Activated CD8-positive, alpha-beta memory T cell treated with anti-CD3 and anti-CD28 coated beads, Interleukin-2, amount 10 ng/mL, durations not matched to agents 7 days and 5 days (primary cell): ENCODE data around the gene NUDT1. TPM values are rescaled to one million over a fixed set of nuclear protein-coding genes. Genes with fewer than 3 reads are reported as not detected.

Experiments
- ATAC-seq: fragments of 150-1000 bp; cut with Tn5 transposase; one replicate; pipeline ENCODE4 v1.10.0; 2021; ENCODE audit warnings: moderate library complexity
- CTCF ChIA-PET: fragments of 350-600 bp; sonication (Branson Sonifier 250); formaldehyde crosslinking; loops from one replicate; lab custom pipeline; 2021; ENCODE audit warnings: antibody characterized with exemption; lab: Charles Lee
- DNase-seq: peaks from one replicate; pipeline ENCODE4 v3.0.0-alpha.2; 2020
- H3K27ac Mint-ChIP-seq: one replicate; pipeline ENCODE4 v1.8.0; 2021; ENCODE audit warnings: mild to moderate bottlenecking, mixed read lengths
- H3K27me3 Mint-ChIP-seq: one replicate; pipeline ENCODE4 v1.8.0; 2021; ENCODE audit warnings: mixed read lengths
- H3K36me3 Mint-ChIP-seq: one replicate; pipeline ENCODE4 v1.8.0; 2021; ENCODE audit warnings: mild to moderate bottlenecking, mixed read lengths
- H3K4me1 Mint-ChIP-seq: one replicate; pipeline ENCODE4 v1.8.0; 2021; ENCODE audit warnings: mixed read lengths
- H3K4me3 Mint-ChIP-seq: one replicate; pipeline ENCODE4 v1.8.0; 2021; ENCODE audit warnings: mild to moderate bottlenecking, moderate library complexity, mixed read lengths
- H3K9me3 Mint-ChIP-seq: one replicate; pipeline ENCODE4 v1.8.0; 2022; ENCODE audit warnings: low read depth, mixed read lengths
- total RNA-seq, 2 experiments: library from RNA; stranded (reverse); gene quantifications; one replicate each; pipeline ENCODE4 v1.2.3, GENCODE V29; 2021

The NUDT1 gene
- total RNA-seq, 2 experiments from 2014 or later: 85.7 to 105 TPM

- Mint-ChIP-seq H3K9me3 (no peaks in the 10 kb centered on the region), H3K4me1 (no peaks in the 10 kb centered on the region), H3K4me3 (no peak overlapping the region), H3K27ac (no peak overlapping the region), H3K27me3 (no peaks in the 10 kb centered on the region), H3K36me3 (no peaks in the 10 kb centered on the region)
- DNase-seq (no peak), ATAC-seq (no peak)
- CTCF ChIA-PET: no interaction called here
Measured at GRCh38 chr7:2278026-2278425, 36.0 kb downstream of the NUDT1 start.

- CTCF ChIA-PET: interaction anchor here (0.7 kb wide), 1 partner anchor 187 kb away, joined by 4 read pairs; no protein-coding TSS in a partner anchor
- H3K9me3 Mint-ChIP-seq: no peaks in the 10 kb centered on the region
- no peaks in the 10 kb centered on the region for H3K27me3 Mint-ChIP-seq
Measured at GRCh38 chr7:2279896-2280295, 37.9 kb downstream of the NUDT1 start.

GRCh38 chr7:2280424-2280823, 38.4 kb downstream of the NUDT1 start:
- DNase-seq: no peak
- Mint-ChIP-seq H3K4me3 (no peak overlapping the region), H3K27ac (no peak overlapping the region), H3K36me3 (no peaks in the 10 kb centered on the region), H3K4me1 (no peaks in the 10 kb centered on the region), H3K27me3 (no peaks in the 10 kb centered on the region), H3K9me3 (no peaks in the 10 kb centered on the region)
- no peak for ATAC-seq
- CTCF ChIA-PET: interaction anchor here (0.7 kb wide), 2 partner anchors 187 to 674 kb away, joined by 3 to 4 read pairs; no protein-coding TSS in a partner anchor

More at GRCh38 chr7:2279896-2280295, 37.9 kb downstream of the NUDT1 start:
- Mint-ChIP-seq H3K4me3 (no peak overlapping the region), H3K27ac (no peak overlapping the region), H3K36me3 (no peaks in the 10 kb centered on the region), H3K4me1 (no peaks in the 10 kb centered on the region)
- no peak for ATAC-seq
- no peak for DNase-seq

- Mint-ChIP-seq H3K9me3 (no peaks in the 10 kb centered on the region), H3K27ac (no peak overlapping the region), H3K4me3 (no peak overlapping the region), H3K36me3 (no peaks in the 10 kb centered on the region), H3K27me3 (no peaks in the 10 kb centered on the region), H3K4me1 (no peaks in the 10 kb centered on the region)
- ATAC-seq: no peak
- CTCF ChIA-PET: no interaction called here
- no peak for DNase-seq
Measured at GRCh38 chr7:2281541-2281940, 39.5 kb downstream of the NUDT1 start.

GRCh38 chr7:2282185-2282751, 40.2 kb downstream of the NUDT1 start:
- Mint-ChIP-seq H3K4me1 (no peaks in the 10 kb centered on the region), H3K9me3 (no peaks in the 10 kb centered on the region), H3K27me3 (no peaks in the 10 kb centered on the region), H3K36me3 (no peaks in the 10 kb centered on the region), H3K27ac (no peak overlapping the region), H3K4me3 (no peak overlapping the region)
- ATAC-seq (no peak), DNase-seq (no peak)
- CTCF ChIA-PET: no interaction called here

GRCh38 chr7:2283074-2283473, 41.0 kb downstream of the NUDT1 start:
- DNase-seq: no peak
- CTCF ChIA-PET: no interaction called here
- Mint-ChIP-seq H3K4me1 (no peaks in the 10 kb centered on the region), H3K27me3 (no peaks in the 10 kb centered on the region), H3K9me3 (no peaks in the 10 kb centered on the region), H3K36me3 (no peaks in the 10 kb centered on the region), H3K4me3 (no peak overlapping the region), H3K27ac (no peak overlapping the region)
- ATAC-seq: no peak

GRCh38 chr7:2287745-2288144, 45.7 kb downstream of the NUDT1 start:
- Mint-ChIP-seq H3K4me1 (no peaks in the 10 kb centered on the region), H3K36me3 (no peaks in the 10 kb centered on the region), H3K27ac (no peak overlapping the region), H3K27me3 (no peaks in the 10 kb centered on the region), H3K9me3 (no peaks in the 10 kb centered on the region), H3K4me3 (no peak overlapping the region)
- ATAC-seq (no peak), DNase-seq (no peak)
- CTCF ChIA-PET: no interaction called here

GRCh38 chr7:2288503-2288902, 46.5 kb downstream of the NUDT1 start:
- CTCF ChIA-PET: no interaction called here
- ATAC-seq: no peak
- Mint-ChIP-seq H3K9me3 (no peaks in the 10 kb centered on the region), H3K27me3 (no peaks in the 10 kb centered on the region), H3K4me3 (no peak overlapping the region), H3K27ac (no peak overlapping the region), H3K36me3 (no peaks in the 10 kb centered on the region), H3K4me1 (no peaks in the 10 kb centered on the region)
- DNase-seq: no peak

GRCh38 chr7:2289111-2289586, 47.1 kb downstream of the NUDT1 start:
- CTCF ChIA-PET: no interaction called here

GRCh38 chr7:2289621-2290020, 47.6 kb downstream of the NUDT1 start:
- no peak for ATAC-seq
- CTCF ChIA-PET: no interaction called here
- no peaks in the 10 kb centered on the region for H3K27me3 Mint-ChIP-seq
- no peaks in the 10 kb centered on the region for H3K4me1 Mint-ChIP-seq
- DNase-seq: no peak
- no peaks in the 10 kb centered on the region for H3K9me3 Mint-ChIP-seq
- H3K36me3 Mint-ChIP-seq: no peaks in the 10 kb centered on the region
- no peak overlapping the region for H3K27ac Mint-ChIP-seq
- H3K4me3 Mint-ChIP-seq: no peak overlapping the region

More at GRCh38 chr7:2289111-2289586, 47.1 kb downstream of the NUDT1 start:
- no peak for DNase-seq
- no peaks in the 10 kb centered on the region for H3K4me1 Mint-ChIP-seq
- H3K36me3 Mint-ChIP-seq: no peaks in the 10 kb centered on the region
- no peaks in the 10 kb centered on the region for H3K9me3 Mint-ChIP-seq
- no peak overlapping the region for H3K4me3 Mint-ChIP-seq
- H3K27ac Mint-ChIP-seq: no peak overlapping the region
- ATAC-seq: no peak
- no peaks in the 10 kb centered on the region for H3K27me3 Mint-ChIP-seq

GRCh38 chr7:2290877-2291276, 48.9 kb downstream of the NUDT1 start:
- H3K36me3 Mint-ChIP-seq: no peaks in the 10 kb centered on the region
- no peaks in the 10 kb centered on the region for H3K4me1 Mint-ChIP-seq
- H3K4me3 Mint-ChIP-seq: no peak overlapping the region
- no peak overlapping the region for H3K27ac Mint-ChIP-seq
- CTCF ChIA-PET: interaction anchor here (0.8 to 0.9 kb wide), 2 partner anchors 11 to 75 kb away, joined by 3 to 4 read pairs; no protein-coding TSS in a partner anchor
- ATAC-seq: no peak
- H3K9me3 Mint-ChIP-seq: no peaks in the 10 kb centered on the region
- no peak for DNase-seq
- no peaks in the 10 kb centered on the region for H3K27me3 Mint-ChIP-seq

- Mint-ChIP-seq H3K36me3 (no peaks in the 10 kb centered on the region), H3K4me3 (no peak overlapping the region), H3K4me1 (peaks cover 15% of the 10 kb centered on the region), H3K27ac (no peak overlapping the region), H3K27me3 (no peaks in the 10 kb centered on the region), H3K9me3 (no peaks in the 10 kb centered on the region)
- DNase-seq (no peak), ATAC-seq (no peak)
- CTCF ChIA-PET: interaction anchor here (0.6 kb wide), 1 partner anchor 26 kb away, joined by 3 read pairs; no protein-coding TSS in a partner anchor
Measured at GRCh38 chr7:2295936-2296620, 54.1 kb downstream of the NUDT1 start.

- DNase-seq (no peak), ATAC-seq (no peak)
- no peak overlapping the region for H3K27ac Mint-ChIP-seq
- H3K9me3 Mint-ChIP-seq: no peaks in the 10 kb centered on the region
- H3K27me3 Mint-ChIP-seq: no peaks in the 10 kb centered on the region
- H3K36me3 Mint-ChIP-seq: no peaks in the 10 kb centered on the region
- H3K4me3 Mint-ChIP-seq: no peak overlapping the region
- CTCF ChIA-PET: no interaction called here
- peaks cover 15% of the 10 kb centered on the region for H3K4me1 Mint-ChIP-seq
Measured at GRCh38 chr7:2296832-2297231, 54.8 kb downstream of the NUDT1 start.
